Stimulated activated CD8-positive, alpha-beta memory T cell treated with anti-CD3 and anti-CD28 coated beads, Interleukin-2, amount 100 ng/mL, for 1 hour (primary cell): ENCODE data around the gene CBR1.

ENCODE experiments used
- DNase-seq, 2 donors: peaks; one replicate each; pipeline ENCODE4 v3.0.0-alpha.2; 2020; ENCODE audit warnings: low read depth in 2 of 2

CBR1 gene

GRCh38 chr21:36115138-36115730, 45.4 kb downstream of the CBR1 start:
- DNase-seq: no peak

- DNase-seq: no peak
Measured at GRCh38 chr21:36117286-36117741, 47.5 kb downstream of the CBR1 start.

GRCh38 chr21:36120304-36120888, 50.6 kb downstream of the CBR1 start:
- no peak for DNase-seq
